ENCODE measurements around the gene DEGS2. TPM values are rescaled to one million over a fixed set of nuclear protein-coding genes. Genes with fewer than 3 reads are reported as not detected.
A peak's percentile ranks its signal among the peaks of the same experiment; 100 is the strongest.

DEGS2 gene
- total and polyA plus RNA-seq, 2 experiments from 2014 or later, result 0.63 to 2.2 TPM

GRCh38 chr14:100193417-100194357 is 34.2 kb upstream of the DEGS2 start:
- Mint-ChIP-seq H3K27ac (peak overlapping the region; percentile 20; the same call in 1 of the 2 replicates), H3K9me3 (peaks cover 6% of the 10 kb centered on the region; the same call in 1 of the 3 replicates), H3K4me1 (peaks cover 13% of the 10 kb centered on the region), H3K36me3 (ENCODE audit: low read depth) (no peaks in the 10 kb centered on the region), H3K27me3 (ENCODE audit: insufficient read depth, low read depth, poor library complexity) (peaks cover 13% of the 10 kb centered on the region), H3K4me3 (peak overlapping the region; percentile 36; the same call in 2 of the 3 replicates)
- H3K4me2 ChIP-seq, result peak overlapping the region; percentile 65; the same call in 1 of the 2 replicates
- no peaks in the 10 kb centered on the region for H3K36me3 ChIP-seq (ENCODE audit: insufficient read depth)
- no peak for DNase-seq (ENCODE audit: low spot score)
- H4K20me1 ChIP-seq (replicated peaks; ENCODE audit: insufficient read depth), result no peaks in the 10 kb centered on the region; the same call in 1 of the 2 replicates
- no peak; the same call in 2 of the 3 replicates for ATAC-seq
- H3K27me3 ChIP-seq (ENCODE audit: insufficient read depth), result no peaks in the 10 kb centered on the region
- no peaks in the 10 kb centered on the region for H3K9me2 ChIP-seq (ENCODE audit: insufficient read depth)
- H3K79me2 ChIP-seq (replicated peaks; ENCODE audit: insufficient read depth), result no peaks in the 10 kb centered on the region
- H3K27ac ChIP-seq (ENCODE audit: low read depth), result peak overlapping the region; percentile 81
- peaks cover 8% of the 10 kb centered on the region; the same call in 1 of the 2 replicates for H3F3A ChIP-seq (replicated peaks; ENCODE audit: low read depth)
- TF ChIP-seq ZNF114 (CRISPR knock-in tag; IDR thresholded peaks at IDR 0.05) (no peak), REST (IDR thresholded peaks at IDR 0.05; ENCODE audit: unreplicated experiment) (no peak), JUNB (IDR thresholded peaks at IDR 0.05; ENCODE audit: unreplicated experiment) (no peak), STAT1 (IDR thresholded peaks at IDR 0.05; ENCODE audit: unreplicated experiment) (no peak), ETS1 (IDR thresholded peaks at IDR 0.05) (no peak), NANOG (IDR thresholded peaks at IDR 0.05; ENCODE audit: borderline replicate concordance) (no peak), ZNF331 (CRISPR knock-in tag; IDR thresholded peaks at IDR 0.05; ENCODE audit: low read depth) (no peak), EZH2 (IDR thresholded peaks at IDR 0.05; ENCODE audit: low read depth, unreplicated experiment) (no peak), EZH2phosphoT487 (IDR thresholded peaks at IDR 0.05; ENCODE audit: unreplicated experiment) (no peak), CREB1 (CRISPR knock-in tag; IDR thresholded peaks at IDR 0.05; ENCODE audit: low read depth) (no peak), POLR2AphosphoS5 (IDR thresholded peaks at IDR 0.05; ENCODE audit: low read depth) (no peak)
- TF ChIP-seq, protein P1, sequence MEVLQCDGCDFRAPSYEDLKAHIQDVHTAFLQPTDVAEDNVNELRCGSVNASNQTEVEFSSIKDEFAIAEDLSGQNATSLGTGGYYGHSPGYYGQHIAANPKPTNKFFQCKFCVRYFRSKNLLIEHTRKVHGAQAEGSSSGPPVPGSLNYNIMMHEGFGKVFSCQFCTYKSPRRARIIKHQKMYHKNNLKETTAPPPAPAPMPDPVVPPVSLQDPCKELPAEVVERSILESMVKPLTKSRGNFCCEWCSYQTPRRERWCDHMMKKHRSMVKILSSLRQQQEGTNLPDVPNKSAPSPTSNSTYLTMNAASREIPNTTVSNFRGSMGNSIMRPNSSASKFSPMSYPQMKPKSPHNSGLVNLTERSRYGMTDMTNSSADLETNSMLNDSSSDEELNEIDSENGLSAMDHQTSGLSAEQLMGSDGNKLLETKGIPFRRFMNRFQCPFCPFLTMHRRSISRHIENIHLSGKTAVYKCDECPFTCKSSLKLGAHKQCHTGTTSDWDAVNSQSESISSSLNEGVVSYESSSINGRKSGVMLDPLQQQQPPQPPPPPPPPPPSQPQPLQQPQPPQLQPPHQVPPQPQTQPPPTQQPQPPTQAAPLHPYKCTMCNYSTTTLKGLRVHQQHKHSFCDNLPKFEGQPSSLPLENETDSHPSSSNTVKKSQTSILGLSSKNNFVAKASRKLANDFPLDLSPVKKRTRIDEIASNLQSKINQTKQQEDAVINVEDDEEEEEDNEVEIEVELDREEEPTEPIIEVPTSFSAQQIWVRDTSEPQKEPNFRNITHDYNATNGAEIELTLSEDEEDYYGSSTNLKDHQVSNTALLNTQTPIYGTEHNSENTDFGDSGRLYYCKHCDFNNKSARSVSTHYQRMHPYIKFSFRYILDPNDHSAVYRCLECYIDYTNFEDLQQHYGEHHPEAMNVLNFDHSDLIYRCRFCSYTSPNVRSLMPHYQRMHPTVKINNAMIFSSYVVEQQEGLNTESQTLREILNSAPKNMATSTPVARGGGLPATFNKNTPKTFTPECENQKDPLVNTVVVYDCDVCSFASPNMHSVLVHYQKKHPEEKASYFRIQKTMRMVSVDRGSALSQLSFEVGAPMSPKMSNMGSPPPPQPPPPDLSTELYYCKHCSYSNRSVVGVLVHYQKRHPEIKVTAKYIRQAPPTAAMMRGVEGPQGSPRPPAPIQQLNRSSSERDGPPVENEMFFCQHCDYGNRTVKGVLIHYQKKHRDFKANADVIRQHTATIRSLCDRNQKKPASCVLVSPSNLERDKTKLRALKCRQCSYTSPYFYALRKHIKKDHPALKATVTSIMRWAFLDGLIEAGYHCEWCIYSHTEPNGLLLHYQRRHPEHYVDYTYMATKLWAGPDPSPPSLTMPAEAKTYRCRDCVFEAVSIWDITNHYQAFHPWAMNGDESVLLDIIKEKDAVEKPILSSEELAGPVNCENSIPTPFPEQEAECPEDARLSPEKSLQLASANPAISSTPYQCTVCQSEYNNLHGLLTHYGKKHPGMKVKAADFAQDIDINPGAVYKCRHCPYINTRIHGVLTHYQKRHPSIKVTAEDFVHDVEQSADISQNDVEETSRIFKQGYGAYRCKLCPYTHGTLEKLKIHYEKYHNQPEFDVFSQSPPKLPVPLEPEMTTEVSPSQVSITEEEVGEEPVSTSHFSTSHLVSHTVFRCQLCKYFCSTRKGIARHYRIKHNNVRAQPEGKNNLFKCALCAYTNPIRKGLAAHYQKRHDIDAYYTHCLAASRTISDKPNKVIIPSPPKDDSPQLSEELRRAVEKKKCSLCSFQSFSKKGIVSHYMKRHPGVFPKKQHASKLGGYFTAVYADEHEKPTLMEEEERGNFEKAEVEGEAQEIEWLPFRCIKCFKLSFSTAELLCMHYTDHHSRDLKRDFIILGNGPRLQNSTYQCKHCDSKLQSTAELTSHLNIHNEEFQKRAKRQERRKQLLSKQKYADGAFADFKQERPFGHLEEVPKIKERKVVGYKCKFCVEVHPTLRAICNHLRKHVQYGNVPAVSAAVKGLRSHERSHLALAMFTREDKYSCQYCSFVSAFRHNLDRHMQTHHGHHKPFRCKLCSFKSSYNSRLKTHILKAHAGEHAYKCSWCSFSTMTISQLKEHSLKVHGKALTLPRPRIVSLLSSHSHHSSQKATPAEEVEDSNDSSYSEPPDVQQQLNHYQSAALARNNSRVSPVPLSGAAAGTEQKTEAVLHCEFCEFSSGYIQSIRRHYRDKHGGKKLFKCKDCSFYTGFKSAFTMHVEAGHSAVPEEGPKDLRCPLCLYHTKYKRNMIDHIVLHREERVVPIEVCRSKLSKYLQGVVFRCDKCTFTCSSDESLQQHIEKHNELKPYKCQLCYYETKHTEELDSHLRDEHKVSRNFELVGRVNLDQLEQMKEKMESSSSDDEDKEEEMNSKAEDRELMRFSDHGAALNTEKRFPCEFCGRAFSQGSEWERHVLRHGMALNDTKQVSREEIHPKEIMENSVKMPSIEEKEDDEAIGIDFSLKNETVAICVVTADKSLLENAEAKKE (CRISPR knock-in tag; IDR thresholded peaks at IDR 0.05), result no peak
- TF ChIP-seq, protein P2, sequence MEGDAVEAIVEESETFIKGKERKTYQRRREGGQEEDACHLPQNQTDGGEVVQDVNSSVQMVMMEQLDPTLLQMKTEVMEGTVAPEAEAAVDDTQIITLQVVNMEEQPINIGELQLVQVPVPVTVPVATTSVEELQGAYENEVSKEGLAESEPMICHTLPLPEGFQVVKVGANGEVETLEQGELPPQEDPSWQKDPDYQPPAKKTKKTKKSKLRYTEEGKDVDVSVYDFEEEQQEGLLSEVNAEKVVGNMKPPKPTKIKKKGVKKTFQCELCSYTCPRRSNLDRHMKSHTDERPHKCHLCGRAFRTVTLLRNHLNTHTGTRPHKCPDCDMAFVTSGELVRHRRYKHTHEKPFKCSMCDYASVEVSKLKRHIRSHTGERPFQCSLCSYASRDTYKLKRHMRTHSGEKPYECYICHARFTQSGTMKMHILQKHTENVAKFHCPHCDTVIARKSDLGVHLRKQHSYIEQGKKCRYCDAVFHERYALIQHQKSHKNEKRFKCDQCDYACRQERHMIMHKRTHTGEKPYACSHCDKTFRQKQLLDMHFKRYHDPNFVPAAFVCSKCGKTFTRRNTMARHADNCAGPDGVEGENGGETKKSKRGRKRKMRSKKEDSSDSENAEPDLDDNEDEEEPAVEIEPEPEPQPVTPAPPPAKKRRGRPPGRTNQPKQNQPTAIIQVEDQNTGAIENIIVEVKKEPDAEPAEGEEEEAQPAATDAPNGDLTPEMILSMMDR (conservative IDR thresholded peaks at IDR 0.05; ENCODE audit: low read depth in 2 of 2), result no peak
- peaks cover 10% of the 10 kb centered on the region for H3K4me1 ChIP-seq (ENCODE audit: insufficient read depth)
- H3K4me3 ChIP-seq, result no peak overlapping the region
- H2AFZ ChIP-seq, result peak overlapping the region; percentile 98
